GM11168 (cell line): ENCODE data around the gene LRRC72.
"Not testable (repeated sequence)": the region's sequence is repeated elsewhere in the genome, so short reads cannot be mapped to it uniquely, and the experiment has no call there.

ENCODE experiments used
- in situ Hi-C: fragments of 300-500 bp; cut with MboI; formaldehyde crosslinking; loops from one replicate; pipeline ENCODE4 v1.12.0; 2022; ENCODE audit warnings: low sequenced_read_pairs; ENCODE audit not compliant: unreplicated experiment

The LRRC72 gene

GRCh38 chr7:16526742-16527540, at the start of gene LRRC72:
Gene LRRC72 (plus strand): TSS chr7:16526825. CDS start chr7:16526953, 128 bp downstream.
- in situ Hi-C loops, result no loop called here

- in situ Hi-C loops, result no loop called here
Measured at GRCh38 chr7:16479161-16479560, 47.5 kb upstream of the LRRC72 start.

GRCh38 chr7:16479591-16479990, 47.0 kb upstream of the LRRC72 start:
- in situ Hi-C loops, result no loop called here

- in situ Hi-C loops, result no loop called here
Measured at GRCh38 chr7:16484453-16485158, 42.0 kb upstream of the LRRC72 start.

GRCh38 chr7:16491148-16491547, 35.5 kb upstream of the LRRC72 start:
- in situ Hi-C loops, result no loop called here

GRCh38 chr7:16492513-16493062, 34.0 kb upstream of the LRRC72 start:
- in situ Hi-C loops, result no loop called here

- in situ Hi-C loops, result no loop called here
Measured at GRCh38 chr7:16493266-16493665, 33.4 kb upstream of the LRRC72 start.

GRCh38 chr7:16494551-16494950, 32.1 kb upstream of the LRRC72 start:
- in situ Hi-C loops, result no loop called here

GRCh38 chr7:16494955-16495719, 31.5 kb upstream of the LRRC72 start:
- in situ Hi-C loops, result no loop called here

GRCh38 chr7:16498122-16498521, 28.5 kb upstream of the LRRC72 start:
- in situ Hi-C loops, result no loop called here

- in situ Hi-C loops, result no loop called here
Measured at GRCh38 chr7:16502303-16502702, 24.3 kb upstream of the LRRC72 start.

GRCh38 chr7:16504019-16504418, 22.6 kb upstream of the LRRC72 start:
- in situ Hi-C loops, result no loop called here

GRCh38 chr7:16506422-16506821, 20.2 kb upstream of the LRRC72 start:
- in situ Hi-C loops, result not testable (repeated sequence)

GRCh38 chr7:16509829-16510228, 16.8 kb upstream of the LRRC72 start:
- in situ Hi-C loops, result no loop called here

- in situ Hi-C loops, result no loop called here
Measured at GRCh38 chr7:16511314-16511713, 15.3 kb upstream of the LRRC72 start.

GRCh38 chr7:16512097-16512496, 14.5 kb upstream of the LRRC72 start:
- in situ Hi-C loops, result no loop called here

GRCh38 chr7:16514271-16514670, 12.4 kb upstream of the LRRC72 start:
- in situ Hi-C loops, result no loop called here

- in situ Hi-C loops, result no loop called here
Measured at GRCh38 chr7:16514729-16515128, 11.9 kb upstream of the LRRC72 start.

- in situ Hi-C loops, result no loop called here
Measured at GRCh38 chr7:16515785-16516685, 10.6 kb upstream of the LRRC72 start.

- in situ Hi-C loops, result not testable (repeated sequence)
Measured at GRCh38 chr7:16519985-16520384, 6.6 kb upstream of the LRRC72 start.
